Measurements from ENCODE around the gene PXMP4. TPM values are rescaled to one million over a fixed set of nuclear protein-coding genes. Genes with fewer than 3 reads are reported as not detected.

Gene PXMP4
- polyA plus RNA-seq, 1 donor from 2014 or later, result 3.1 TPM

GRCh38 chr20:33709398-33709797 is 10.7 kb downstream of the PXMP4 start:
- Histone ChIP-seq H3K79me2 (replicated peaks; ENCODE audit: insufficient read depth, low read length) (no peaks in the 10 kb centered on the region), H3K9ac (ENCODE audit: low read length) (no peak overlapping the region), H3K9me3 (ENCODE audit: low read length) (no peaks in the 10 kb centered on the region), H3K27ac (ENCODE audit: low read length) (no peak overlapping the region), H4K20me1 (ENCODE audit: insufficient read depth) (no peaks in the 10 kb centered on the region), H3K9me2 (ENCODE audit: insufficient read depth, low read length) (no peaks in the 10 kb centered on the region), H3K27me3 (ENCODE audit: insufficient read depth, low read depth, low read length) (no peaks in the 10 kb centered on the region), H2AFZ (ENCODE audit: low read depth, low read length) (no peak overlapping the region), H3K4me3 (ENCODE audit: low read length) (no peak overlapping the region), H3K36me3 (ENCODE audit: insufficient read depth, low read length) (no peaks in the 10 kb centered on the region), H3K4me2 (ENCODE audit: low read length) (no peak overlapping the region), H3F3A (ENCODE audit: insufficient read depth, low read length, poor library complexity, severe bottlenecking) (no peaks in the 10 kb centered on the region)
- TF ChIP-seq POLR2AphosphoS5 (IDR thresholded peaks at IDR 0.05), result no peak
- no peak for TF ChIP-seq EP300 (conservative IDR thresholded peaks at IDR 0.05; ENCODE audit: poor library complexity, severe bottlenecking)
- TF ChIP-seq TAF1 (IDR thresholded peaks at IDR 0.05; ENCODE audit: low read depth), result no peak
- no peak for TF ChIP-seq RAD21 (conservative IDR thresholded peaks at IDR 0.05)
- no peak for TF ChIP-seq CTCF (IDR thresholded peaks at IDR 0.05; ENCODE audit: poor library complexity, severe bottlenecking)
- no peak for TF ChIP-seq SMC3 (conservative IDR thresholded peaks at IDR 0.05; ENCODE audit: poor library complexity)
- TF ChIP-seq REST (IDR thresholded peaks at IDR 0.05; ENCODE audit: borderline replicate concordance), result no peak
- no peak for TF ChIP-seq EZH2 (IDR thresholded peaks at IDR 0.05; ENCODE audit: borderline replicate concordance, insufficient read depth, low read length, poor library complexity, severe bottlenecking)
- no peak for TF ChIP-seq MXI1 (conservative IDR thresholded peaks at IDR 0.05; ENCODE audit: poor library complexity, severe bottlenecking)

GRCh38 chr20:33707668-33708067 is 12.4 kb downstream of the PXMP4 start:
- H3F3A ChIP-seq (ENCODE audit: insufficient read depth, low read length, poor library complexity, severe bottlenecking), result no peaks in the 10 kb centered on the region
- no peak overlapping the region for H3K27ac ChIP-seq (ENCODE audit: low read length)
- no peak overlapping the region for H3K9ac ChIP-seq (ENCODE audit: low read length)
- H3K4me2 ChIP-seq (ENCODE audit: low read length), result no peak overlapping the region
- H2AFZ ChIP-seq (ENCODE audit: low read depth, low read length), result no peak overlapping the region
- H3K36me3 ChIP-seq (ENCODE audit: insufficient read depth, low read length), result no peaks in the 10 kb centered on the region
- H3K27me3 ChIP-seq (ENCODE audit: insufficient read depth, low read depth, low read length), result no peaks in the 10 kb centered on the region
- H4K20me1 ChIP-seq (ENCODE audit: insufficient read depth), result no peaks in the 10 kb centered on the region
- no peaks in the 10 kb centered on the region for H3K9me3 ChIP-seq (ENCODE audit: low read length)
- no peaks in the 10 kb centered on the region for H3K9me2 ChIP-seq (ENCODE audit: insufficient read depth, low read length)
- TF ChIP-seq EP300 (conservative IDR thresholded peaks at IDR 0.05; ENCODE audit: poor library complexity, severe bottlenecking) (no peak), POLR2AphosphoS5 (IDR thresholded peaks at IDR 0.05) (no peak)
- no peaks in the 10 kb centered on the region for H3K79me2 ChIP-seq (replicated peaks; ENCODE audit: insufficient read depth, low read length)
- no peak overlapping the region for H3K4me3 ChIP-seq (ENCODE audit: low read length)

Data from neural cell (in vitro differentiated cells).